GM19193 (cell line): ENCODE data around the gene WWP2.

ENCODE experiments used
- POLR2A ChIP-seq: IDR thresholded peaks from 4 replicates; pipeline ENCODE4 v1.6.1; 2011; ENCODE audit not compliant: insufficient read depth, insufficient read length; ENCODE audit errors: extremely low read depth

Gene WWP2

DNA sequence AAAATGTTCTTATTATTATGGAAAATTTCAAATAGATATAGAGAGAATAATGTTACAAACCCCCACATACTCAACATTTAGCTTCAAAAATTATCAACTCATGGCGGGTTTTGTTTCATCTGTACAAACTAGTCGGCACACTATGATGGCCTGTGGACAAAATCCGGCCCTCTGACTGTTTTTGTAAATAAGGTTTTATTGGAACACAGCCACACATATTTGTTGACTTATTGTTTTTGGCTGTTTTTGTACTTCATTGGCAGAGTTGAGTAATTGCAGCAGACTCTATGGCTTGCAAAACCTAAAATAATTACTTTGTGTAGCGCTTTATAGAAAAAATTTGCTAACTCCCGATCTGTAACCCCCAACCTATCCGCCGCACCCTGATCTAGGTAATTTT is 147.6 kb downstream of the WWP2 start:
- no peak for TF ChIP-seq POLR2A

- no peak for TF ChIP-seq POLR2A
Observed at GRCh38 chr16:69910964-69911363, 148.8 kb downstream of the WWP2 start.

DNA sequence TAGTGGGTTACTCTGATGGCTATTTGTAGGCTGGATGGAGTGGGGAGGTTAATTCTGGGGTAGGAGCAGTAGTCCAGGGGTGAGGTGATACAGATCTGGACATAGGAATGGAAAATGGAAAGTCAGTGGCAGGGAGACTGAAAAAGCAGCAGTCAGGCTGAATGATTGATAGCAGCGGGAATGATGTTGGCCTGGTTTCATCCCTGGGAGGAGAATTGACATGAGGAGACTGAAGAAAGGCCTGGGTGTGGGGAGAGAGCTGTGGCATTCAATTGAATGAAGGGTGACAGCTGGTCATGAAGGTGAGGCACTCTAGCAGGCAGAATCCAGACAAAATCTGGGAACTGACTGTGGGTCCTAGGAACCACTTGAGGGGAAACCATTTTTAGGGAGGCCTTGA is 154.3 kb downstream of the WWP2 start:
- TF ChIP-seq POLR2A = no peak

DNA sequence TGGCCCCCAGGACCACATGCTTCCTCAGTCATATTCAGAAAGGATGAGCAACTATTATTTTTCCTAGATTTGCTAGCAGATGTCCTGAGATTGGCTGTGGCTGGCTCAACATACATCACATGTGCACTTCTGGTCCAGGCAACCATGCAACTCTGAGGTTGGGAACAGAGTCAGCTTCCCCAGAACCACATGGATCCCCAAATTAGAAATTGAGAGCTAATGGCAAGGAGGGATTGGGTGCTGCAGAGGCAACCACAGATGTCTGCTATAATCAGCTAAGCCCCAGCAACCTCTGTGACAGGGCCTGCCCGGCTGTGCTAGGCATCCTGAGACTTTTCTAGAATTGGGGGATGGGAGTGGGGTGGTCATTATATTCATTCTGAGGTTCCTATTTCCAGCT is 155.2 kb downstream of the WWP2 start:
- TF ChIP-seq POLR2A = no peak

DNA sequence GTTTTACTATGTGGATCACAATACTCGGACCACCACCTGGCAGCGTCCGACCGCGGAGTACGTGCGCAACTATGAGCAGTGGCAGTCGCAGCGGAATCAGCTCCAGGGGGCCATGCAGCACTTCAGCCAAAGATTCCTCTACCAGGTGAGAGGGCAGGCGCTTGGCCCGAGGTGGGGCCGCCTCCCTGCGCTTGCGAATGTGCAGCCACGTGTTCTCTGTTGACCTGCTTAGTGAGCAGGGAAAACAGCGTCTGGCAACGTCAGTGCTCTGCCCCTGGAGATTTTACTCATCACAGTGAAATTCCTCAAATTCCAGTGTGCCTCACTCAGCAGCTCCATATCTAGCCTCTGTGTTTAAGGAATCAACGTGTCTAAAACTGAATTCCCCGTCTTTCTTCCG is 155.6 kb downstream of the WWP2 start:
- TF ChIP-seq POLR2A = no peak

- no peak for TF ChIP-seq POLR2A
Observed at GRCh38 chr16:69918241-69918640, 156.1 kb downstream of the WWP2 start.

GRCh38 chr16:69921127-69921526 is 159.0 kb downstream of the WWP2 start:
- no peak for TF ChIP-seq POLR2A

DNA sequence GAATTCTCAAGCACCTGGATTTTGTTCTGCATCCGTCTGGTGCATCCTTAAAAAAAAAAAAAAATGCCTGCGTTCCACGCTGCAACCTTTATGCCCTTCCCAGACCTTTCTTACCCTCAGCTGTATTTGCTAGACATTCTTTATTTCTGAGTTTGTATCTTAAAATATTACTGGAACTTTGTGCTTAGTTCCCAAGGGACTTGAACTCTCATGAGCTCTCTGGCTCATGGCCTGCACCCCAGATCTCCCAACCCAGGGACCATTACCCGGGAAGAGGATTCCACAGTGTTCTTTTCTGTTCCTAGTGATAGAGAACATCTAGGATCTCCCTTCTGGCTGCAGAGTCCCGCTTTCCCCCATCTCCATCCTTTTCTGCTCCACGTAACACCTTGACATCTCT is 160.1 kb downstream of the WWP2 start:
- TF ChIP-seq POLR2A = no peak

DNA sequence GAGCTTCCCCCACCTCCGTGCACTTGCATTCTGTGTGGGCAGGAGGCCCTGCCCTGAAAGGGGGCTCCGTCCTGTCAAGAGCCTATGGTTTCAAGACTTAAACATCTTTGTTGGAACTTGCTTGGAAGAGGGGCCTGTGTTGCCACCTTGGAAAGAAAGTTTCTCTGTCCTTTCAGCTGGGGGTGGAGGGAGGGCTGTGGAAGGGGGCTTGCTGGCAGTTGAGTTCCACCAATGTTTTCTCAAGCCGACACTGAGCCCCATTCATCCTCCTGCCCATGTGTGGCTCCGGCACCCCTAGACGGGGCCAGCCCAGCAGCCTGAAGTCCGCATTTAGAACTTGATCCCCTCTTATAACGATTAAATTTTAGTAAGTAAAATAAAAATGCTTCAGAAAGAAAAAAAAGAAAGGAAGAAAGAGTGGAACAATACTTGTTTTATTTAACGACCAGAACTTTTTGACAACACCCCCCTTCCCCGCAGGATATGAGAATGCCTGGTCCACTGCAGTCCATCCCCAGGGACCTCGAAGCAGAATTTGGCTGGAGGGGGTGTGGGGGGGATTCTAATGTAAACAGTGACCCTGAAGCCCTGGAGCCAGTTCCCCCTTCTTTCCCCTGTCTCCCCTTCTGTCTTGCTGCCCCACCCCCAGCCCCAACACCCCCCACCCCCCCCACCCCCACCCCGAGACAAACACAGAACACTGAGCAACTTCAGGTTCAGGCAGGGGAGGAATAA is 162.1 kb downstream of the WWP2 start:
- no peak for TF ChIP-seq POLR2A

DNA sequence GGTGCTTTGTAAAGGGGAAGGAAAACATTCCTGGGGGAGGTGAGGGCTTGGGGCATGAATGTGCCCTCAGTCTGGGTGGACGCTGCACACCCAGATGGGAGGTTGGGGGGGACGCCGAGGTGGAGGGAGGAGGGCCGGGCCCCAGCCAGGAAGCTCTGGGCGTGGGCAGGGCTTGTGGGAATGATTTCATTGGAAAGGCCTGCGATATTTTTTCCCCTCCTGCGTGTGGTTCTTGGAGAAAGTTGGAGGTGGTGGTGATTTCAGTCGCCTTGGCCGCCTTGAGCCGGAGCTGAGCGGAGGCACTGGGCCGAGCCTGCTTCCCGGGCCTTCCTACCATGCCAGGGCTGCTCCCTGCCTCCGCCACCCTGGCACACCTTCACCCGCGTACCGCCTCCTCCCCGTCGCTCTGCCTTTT is 162.7 kb downstream of the WWP2 start:
- no peak for TF ChIP-seq POLR2A

- no peak for TF ChIP-seq POLR2A
Observed at GRCh38 chr16:69925311-69925710, 163.2 kb downstream of the WWP2 start.

- no peak for TF ChIP-seq POLR2A
Observed at GRCh38 chr16:69926241-69926640, 164.1 kb downstream of the WWP2 start.

DNA sequence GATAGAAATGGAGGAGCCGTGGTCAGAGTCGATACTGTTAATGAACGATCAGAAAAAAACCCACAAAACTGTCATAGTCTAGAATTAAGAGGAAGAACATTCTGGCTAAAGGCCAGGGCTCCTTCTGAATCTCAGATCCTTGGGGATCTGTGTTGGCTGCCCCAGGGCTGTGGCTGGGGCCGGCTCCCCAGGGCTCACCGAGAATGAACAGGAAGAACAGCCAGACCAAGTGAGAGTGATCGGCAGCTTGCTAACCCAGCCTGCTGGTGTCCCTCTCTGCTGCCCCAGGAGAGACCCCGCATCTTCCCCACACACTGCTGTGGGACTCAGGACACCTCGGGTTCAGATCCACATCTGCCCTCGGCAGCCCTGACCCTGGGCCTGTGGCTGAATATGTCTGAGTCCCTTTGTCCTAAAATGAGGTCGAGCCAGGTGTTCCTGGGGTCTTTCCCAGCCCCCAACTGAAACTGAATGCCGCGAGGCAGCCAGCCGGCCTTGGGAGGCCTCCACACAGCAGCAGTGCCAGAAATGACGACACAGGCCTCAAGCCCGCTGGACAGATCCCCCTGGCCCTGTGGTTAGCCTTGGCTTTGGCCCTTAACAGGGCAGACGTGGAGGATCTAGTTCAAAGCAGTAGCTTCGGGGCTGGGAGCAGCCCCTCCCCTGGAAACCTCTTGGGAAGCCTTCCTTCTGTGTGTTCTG is 165.1 kb downstream of the WWP2 start:
- no peak for TF ChIP-seq POLR2A

GRCh38 chr16:69928856-69929400 is 166.8 kb downstream of the WWP2 start:
- TF ChIP-seq POLR2A = no peak

DNA sequence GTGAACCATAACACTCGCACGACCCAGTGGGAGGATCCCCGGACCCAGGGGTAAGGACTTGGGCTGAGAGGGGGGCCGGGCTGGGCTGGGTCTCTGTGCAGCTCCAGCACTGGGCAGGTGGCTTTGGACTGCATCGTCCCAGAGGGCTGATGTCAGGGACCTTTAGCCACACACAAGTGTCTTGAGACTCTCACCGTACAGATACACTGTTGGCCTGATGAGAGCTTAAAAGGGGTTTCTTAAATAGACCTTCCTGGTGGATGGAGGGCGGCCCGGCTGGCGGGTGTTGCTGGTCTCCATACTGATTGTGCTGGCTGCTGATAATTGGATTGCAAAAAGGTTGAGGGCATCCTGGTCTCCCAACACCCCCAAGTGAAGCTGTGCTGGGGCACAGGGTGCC is 167.3 kb downstream of the WWP2 start:
- TF ChIP-seq POLR2A = no peak

DNA sequence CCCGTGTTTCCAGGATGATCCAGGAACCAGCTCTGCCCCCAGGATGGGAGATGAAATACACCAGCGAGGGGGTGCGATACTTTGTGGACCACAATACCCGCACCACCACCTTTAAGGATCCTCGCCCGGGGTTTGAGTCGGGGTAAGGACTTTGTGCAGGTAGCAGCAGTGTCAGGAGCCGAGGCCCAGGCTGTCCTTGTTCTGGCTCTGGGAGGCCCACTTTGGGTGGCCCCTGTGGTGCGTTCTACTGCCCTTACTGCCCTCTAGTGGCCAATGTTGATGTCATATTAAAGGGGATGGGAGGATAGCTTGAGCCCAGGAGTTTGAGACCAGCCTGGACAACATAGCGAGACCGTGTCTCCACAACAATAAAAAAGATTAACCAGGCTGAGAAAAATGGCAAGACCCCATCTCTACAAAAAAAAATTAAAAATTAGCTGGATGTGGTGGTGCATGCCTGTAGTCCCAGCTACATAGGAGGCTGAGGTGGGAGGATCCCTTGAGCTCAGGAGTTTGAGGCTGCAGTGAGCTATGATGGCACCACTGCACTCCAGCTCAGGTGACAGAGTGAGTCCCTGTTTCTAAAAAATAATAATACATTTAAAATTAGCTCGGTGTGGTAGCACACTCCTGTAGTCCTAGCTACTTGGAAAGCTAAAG is 168.1 kb downstream of the WWP2 start:
- TF ChIP-seq POLR2A = no peak

- no peak for TF ChIP-seq POLR2A
Observed at GRCh38 chr16:69931631-69932030, 169.5 kb downstream of the WWP2 start.

GRCh38 chr16:69932228-69932627 is 170.1 kb downstream of the WWP2 start:
- TF ChIP-seq POLR2A = no peak
